ENCODE measurements around the gene LCE3E.

DNA sequence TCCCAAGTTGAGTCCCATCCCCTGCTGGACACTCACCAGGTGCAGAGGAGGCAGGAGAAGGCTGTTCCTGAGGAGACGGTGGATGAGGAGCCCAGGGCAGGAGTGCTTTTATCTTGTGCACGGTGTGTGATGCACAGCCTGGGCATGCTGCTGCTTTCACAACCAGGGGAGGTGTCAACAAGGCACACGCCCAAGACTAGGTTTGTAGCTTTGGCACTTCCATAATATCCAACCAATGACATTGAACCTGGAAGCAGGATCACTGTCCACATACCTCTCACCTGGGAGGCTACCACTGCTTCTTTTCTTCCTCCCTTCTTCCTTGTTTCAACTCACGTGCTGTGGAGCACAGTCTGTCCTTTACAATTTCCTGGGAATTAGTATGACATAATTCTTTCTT lies 13.9 kb upstream of the LCE3E start, which contains the start of gene LCE3D:
- no peak for TF ChIP-seq POLR2A (IDR thresholded peaks at IDR 0.05; ENCODE audit: low read length)
- TF ChIP-seq GATA1 (IDR thresholded peaks at IDR 0.05; ENCODE audit: low read depth, low read length) = no peak

All from erythroblast (primary cell).